HL-60 (cell line): ENCODE results near the gene USP1.
A peak's percentile ranks its signal among the peaks of the same experiment; 100 is the strongest.

Source experiments
- DNase-seq, 2 experiments: peaks; one replicate each; pipeline ENCODE4 v3.0.0-alpha.2; 2010 to 2020; ENCODE audit warnings: low read depth in 1 of 2, low spot score in 1 of 2
- H3K27ac ChIP-seq: fragments of 250-450 bp; sonication (Bioruptor Pico); replicated peaks from 2 replicates; pipeline ENCODE4 v1.5.1; 2020; ENCODE audit warnings: mild to moderate bottlenecking, moderate library complexity
- H3K27me3 ChIP-seq: fragments of 250-450 bp; sonication (Bioruptor Pico); 2 replicates; pipeline ENCODE4 v1.5.1; 2021; ENCODE audit warnings: mild to moderate bottlenecking, moderate library complexity; ENCODE audit not compliant: insufficient read depth, poor library complexity, severe bottlenecking
- H3K4me3 ChIP-seq: replicated peaks from 2 replicates; pipeline ENCODE4 v1.5.1; 2011; ENCODE audit warnings: mild to moderate bottlenecking, control low read depth, low read length; ENCODE audit not compliant: insufficient read depth
- CTCF ChIP-seq: IDR thresholded peaks from one replicate; pipeline ENCODE4 v1.5.1; 2011; ENCODE audit warnings: low read length, control low read depth, inconsistent platforms; ENCODE audit not compliant: insufficient read depth
- GABPA ChIP-seq: IDR thresholded peaks from 2 replicates; pipeline ENCODE4 v1.6.1; 2012; ENCODE audit warnings: low read depth
- POLR2AphosphoS5 ChIP-seq: IDR thresholded peaks from 2 replicates; pipeline ENCODE4 v1.6.1; 2012; ENCODE audit warnings: low read depth
- REST ChIP-seq: IDR thresholded peaks from 2 replicates; pipeline ENCODE4 v1.6.1; 2012; ENCODE audit warnings: low read depth; ENCODE audit not compliant: insufficient replicate concordance
- SPI1 ChIP-seq: IDR thresholded peaks from 2 replicates; pipeline ENCODE4 v1.6.1; 2012; ENCODE audit warnings: low read depth, mild to moderate bottlenecking, borderline replicate concordance

USP1 gene

GRCh38 chr1:62433861-62434617 lies 2.8 kb upstream of the USP1 start:
- TF ChIP-seq POLR2AphosphoS5 (no peak), GABPA (no peak)
- Histone ChIP-seq H3K27ac (no peak overlapping the region), H3K27me3 (no peaks in the 10 kb centered on the region), H3K4me3 (no peak overlapping the region)
- DNase-seq, result no peak

- H3K27ac ChIP-seq, result no peak overlapping the region
Observed at GRCh38 chr1:62434618-62435001, 2.2 kb upstream of the USP1 start.

GRCh38 chr1:62435231-62436038 lies 1.4 kb upstream of the USP1 start:
- H3K27ac ChIP-seq, result peak overlapping the region; percentile 100
- TF ChIP-seq CTCF (no peak), REST (no peak), GABPA (no peak), POLR2AphosphoS5 (no peak), SPI1 (no peak)
- H3K4me3 ChIP-seq, result peak overlapping the region; percentile 54
- H3K27me3 ChIP-seq, result no peaks in the 10 kb centered on the region
- DNase-seq, result peak in 1 of 2 experiments; percentile 2

More at GRCh38 chr1:62434618-62435001, 2.2 kb upstream of the USP1 start:
- H3K4me3 ChIP-seq, result no peak overlapping the region
- H3K27me3 ChIP-seq, result no peaks in the 10 kb centered on the region
- DNase-seq, result no peak
- TF ChIP-seq CTCF (no peak), SPI1 (no peak), REST (no peak), POLR2AphosphoS5 (no peak), GABPA (no peak)

GRCh38 chr1:62436039-62436465 lies 797 bp upstream of the USP1 start:
- no peak for DNase-seq
- Histone ChIP-seq H3K4me3 (peak overlapping the region; percentile 54), H3K27me3 (no peaks in the 10 kb centered on the region), H3K27ac (peak overlapping the region; percentile 100)
- TF ChIP-seq SPI1 (peak; percentile 15; the same call in 1 of the 2 replicates), POLR2AphosphoS5 (peak; percentile 93), REST (peak; percentile 80), GABPA (no peak; the same call in 1 of the 2 replicates)
